Measurements from ENCODE around the gene PSMA4. TPM values are rescaled to one million over a fixed set of nuclear protein-coding genes. Genes with fewer than 3 reads are reported as not detected.
A peak's percentile ranks its signal among the peaks of the same experiment; 100 is the strongest.

PSMA4 gene
- total and polyA plus RNA-seq, 10 of the 15 experiments (the other 5 are each of a cell fraction or from before 2014, with no cell fraction given), result 210 to 1,221 (median 546) TPM

DNA sequence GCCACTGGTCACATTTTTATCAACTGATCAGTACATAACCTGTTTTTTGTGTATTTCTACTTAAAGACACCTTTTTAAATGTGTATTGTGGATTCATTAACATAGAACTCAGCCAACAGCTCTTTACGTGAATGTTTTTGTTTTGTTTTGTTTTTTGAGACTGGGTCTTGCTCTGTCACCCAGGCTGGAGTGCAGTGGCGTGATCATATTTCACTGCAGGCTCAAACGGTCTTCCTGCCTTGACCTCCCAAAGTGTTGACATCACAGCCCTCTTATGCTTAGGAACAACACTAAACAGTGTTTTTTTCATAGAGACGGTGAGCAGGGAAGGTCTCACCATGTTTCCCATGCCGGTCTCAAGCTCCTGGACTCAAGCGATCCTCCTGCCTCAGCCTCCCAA lies 9.9 kb downstream of the PSMA4 start (continued):
- TF ChIP-seq FOS (IDR thresholded peaks at IDR 0.05; ENCODE audit: borderline replicate concordance, extremely low read depth, insufficient read length), result no peak
- no peak for TF ChIP-seq GATAD2B (conservative IDR thresholded peaks at IDR 0.05; ENCODE audit: low read depth)

DNA sequence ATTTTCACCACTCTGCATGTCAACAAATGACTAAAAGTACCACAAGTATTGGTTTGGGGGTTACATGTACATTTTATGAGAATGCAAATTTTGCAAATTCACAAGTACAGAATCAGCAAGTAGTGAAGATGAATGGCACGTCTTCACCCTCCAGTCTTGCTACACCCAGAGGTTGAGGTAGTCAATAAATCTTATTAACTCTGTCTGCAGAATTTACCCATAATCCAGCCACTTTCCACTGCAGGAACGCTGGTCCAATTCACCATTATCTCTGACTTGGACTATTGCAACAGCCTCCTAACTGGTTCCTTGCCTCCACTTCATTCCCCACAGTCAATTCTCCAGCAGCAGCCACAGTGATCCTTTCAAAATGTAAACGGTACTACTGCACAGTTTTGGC lies 10.6 kb downstream of the PSMA4 start:
- CTCF ChIA-PET, result interaction anchor here (1.0 kb wide), 1 partner anchor 191 kb away, joined by 3 read pairs; no protein-coding TSS in a partner anchor
- peaks cover 6% of the 10 kb centered on the region for H3K4me1 ChIP-seq (ENCODE audit: control insufficient read depth, insufficient read depth, low read length)
- RAD21 ChIA-PET (ENCODE audit: unreplicated experiment), result interaction anchor here (1.5 kb wide), 1 partner anchor 11 kb away, joined by 4 read pairs; the partner anchor contains the start of gene PSMA4
- intact Hi-C loops (cut with micrococcal nuclease; ENCODE audit: unreplicated experiment) (no loop called here), in situ Hi-C loops (cut with MboI) (no loop called here)
- FAIRE-seq (no peak), DNase-seq (ENCODE audit: low read depth, low spot score) (no peak), ATAC-seq (no peak)
- BruUV-seq (replicated peaks), result no TSS peak
- H4K20me1 ChIP-seq (ENCODE audit: control insufficient read depth, insufficient read depth), result no peaks in the 10 kb centered on the region
- TF ChIP-seq PML (IDR thresholded peaks at IDR 0.05; ENCODE audit: low read length), result 0 out of 2 replicates have a peak, but pooled peaks have one; percentile 35
- TF ChIP-seq MTA3 (IDR thresholded peaks at IDR 0.05; ENCODE audit: borderline replicate concordance, low read length), result peak; percentile 76; the same call in 1 of the 2 replicates
- TF ChIP-seq, protein P1, sequence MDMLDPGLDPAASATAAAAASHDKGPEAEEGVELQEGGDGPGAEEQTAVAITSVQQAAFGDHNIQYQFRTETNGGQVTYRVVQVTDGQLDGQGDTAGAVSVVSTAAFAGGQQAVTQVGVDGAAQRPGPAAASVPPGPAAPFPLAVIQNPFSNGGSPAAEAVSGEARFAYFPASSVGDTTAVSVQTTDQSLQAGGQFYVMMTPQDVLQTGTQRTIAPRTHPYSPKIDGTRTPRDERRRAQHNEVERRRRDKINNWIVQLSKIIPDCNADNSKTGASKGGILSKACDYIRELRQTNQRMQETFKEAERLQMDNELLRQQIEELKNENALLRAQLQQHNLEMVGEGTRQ (IDR thresholded peaks at IDR 0.05; ENCODE audit: borderline replicate concordance, low read depth, low read length), result no peak
- peak; percentile 54; the same call in 1 of the 2 replicates for TF ChIP-seq POLR2AphosphoS5 (IDR thresholded peaks at IDR 0.05; ENCODE audit: low read length)
- 0 out of 2 replicates have a peak, but pooled peaks have one; percentile 1 for TF ChIP-seq POLR2A (IDR thresholded peaks at IDR 0.05; ENCODE audit: low read depth, low read length)
- TF ChIP-seq GABPA (IDR thresholded peaks at IDR 0.05; ENCODE audit: low read depth), result no peak
- no peak for TF ChIP-seq IKZF2 (IDR thresholded peaks at IDR 0.05)
- no peak for TF ChIP-seq SP1 (IDR thresholded peaks at IDR 0.05; ENCODE audit: low read depth, low read length)
- no peaks in the 10 kb centered on the region for H3K9me3 ChIP-seq (replicated peaks; ENCODE audit: control insufficient read depth, insufficient read depth, low read length)
- no peak overlapping the region; the same call in 1 of the 2 replicates for H3K9ac ChIP-seq (ENCODE audit: control insufficient read depth, insufficient read depth, low read length)
- no peak overlapping the region for H3K4me3 ChIP-seq
- no peaks in the 10 kb centered on the region for H3K79me2 ChIP-seq (ENCODE audit: control insufficient read depth, insufficient read depth, low read length)
- H3K27ac ChIP-seq (ENCODE audit: control insufficient read depth, insufficient read depth), result peak overlapping the region; percentile 72
- H3K27me3 ChIP-seq (replicated peaks in 1 of 2; ENCODE audit: control insufficient read depth in 2 of 2, insufficient read depth in 2 of 2, low read length in 1 of 2), result no peaks in the 10 kb centered on the region
- H2AFZ ChIP-seq (ENCODE audit: control insufficient read depth, low read depth, low read length), result no peak overlapping the region
- WGBS (ENCODE audit: insufficient coverage, insufficient replicate concordance, low lambda C conversion rate, missing lambda C conversion rate), result 77% methylated on average over 3 of the region's 3 CpGs
- SMC1A ChIA-PET (ENCODE audit: uncharacterized antibody, unreplicated experiment), result no interaction called here
- POLR2A ChIA-PET, result no interaction called here
- H3K36me3 ChIP-seq (ENCODE audit: control insufficient read depth in 2 of 2, insufficient read depth in 2 of 2, low read length in 1 of 2), result peaks cover 6 to 22% of the 10 kb centered on the region in 2 experiments
- peak overlapping the region; percentile 11; the same call in 1 of the 2 replicates for H3K4me2 ChIP-seq (ENCODE audit: control insufficient read depth, insufficient read depth)
